Stimulated activated CD4-positive, alpha-beta T cell treated with anti-CD3 and anti-CD28 coated beads, Interleukin-1b, Interleukin-23, amount 100 ng/mL, for 24 hours (primary cell): ENCODE data around the gene ETS1.
"Not testable (repeated sequence)": the region's sequence is repeated elsewhere in the genome, so short reads cannot be mapped to it uniquely, and the experiment has no call there.

ENCODE experiments used
- DNase-seq, 4 experiments: peaks; one replicate each; pipeline ENCODE4 v3.0.0-alpha.2; 2020; ENCODE audit warnings: low read depth in 4 of 4, low spot score in 1 of 4

ETS1 gene

DNA sequence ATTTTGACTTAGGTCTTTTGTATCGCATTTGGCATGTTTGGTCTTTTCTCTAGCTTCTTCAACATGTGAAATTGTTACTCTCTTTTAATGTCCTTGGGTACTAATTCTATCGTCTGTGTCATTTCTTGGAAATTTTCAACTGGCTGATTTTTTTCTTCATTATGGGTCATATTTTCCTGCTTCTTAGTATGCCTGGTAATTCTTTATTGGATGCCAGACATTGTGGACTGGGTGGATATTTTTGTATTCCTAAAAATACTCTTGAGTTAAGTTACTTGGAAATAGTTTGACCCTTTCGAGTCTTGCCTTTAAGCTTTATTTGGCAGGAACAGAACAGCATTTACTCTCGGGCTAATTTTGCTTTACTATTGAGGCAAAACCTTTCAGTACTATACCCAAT lies 140.1 kb downstream of the ETS1 start:
- DNase-seq, result no peak

DNA sequence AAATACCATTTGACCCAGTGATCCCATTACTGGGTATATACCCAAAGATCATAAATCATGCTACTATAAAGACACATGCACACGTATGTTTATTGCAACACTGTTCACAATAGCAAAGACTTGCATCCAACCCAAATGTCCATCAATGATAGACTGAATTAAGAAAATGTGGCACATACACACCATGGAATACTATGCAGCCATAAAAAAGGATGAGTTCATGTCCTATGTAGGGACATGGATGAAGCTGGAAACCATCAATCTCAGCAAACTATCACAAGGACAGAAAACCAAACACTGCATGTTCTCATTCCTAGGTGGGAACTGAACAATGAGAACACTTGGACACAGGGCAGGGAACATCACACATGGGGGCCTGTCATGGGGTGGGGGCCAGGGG lies 141.4 kb downstream of the ETS1 start:
- DNase-seq, result not testable (repeated sequence)

DNA sequence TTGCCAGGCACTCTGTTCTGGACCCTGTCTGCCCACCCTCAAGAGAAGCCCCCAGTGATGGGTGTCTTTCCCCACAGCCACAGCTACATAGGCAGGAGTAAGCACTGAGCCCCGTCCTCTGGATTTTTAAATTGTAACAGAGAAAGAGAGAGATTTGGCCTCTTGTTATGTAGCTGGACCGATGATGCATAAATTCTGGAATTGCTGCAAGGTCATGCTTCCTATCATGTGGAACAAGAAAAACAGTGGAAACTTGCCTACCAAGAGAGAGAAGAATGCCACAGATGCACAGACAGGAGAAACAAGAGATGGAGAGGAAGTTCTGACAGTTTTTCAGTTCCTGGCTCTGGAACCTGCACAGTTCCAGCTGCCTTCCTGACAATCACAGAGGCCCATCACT lies 150.2 kb downstream of the ETS1 start:
- DNase-seq, result no peak

GRCh38 chr11:128434818-128435217 lies 152.5 kb downstream of the ETS1 start:
- no peak for DNase-seq

GRCh38 chr11:128434411-128434810 lies 152.9 kb downstream of the ETS1 start:
- DNase-seq, result no peak

- no peak for DNase-seq
Observed at GRCh38 chr11:128432926-128433325, 154.4 kb downstream of the ETS1 start.

DNA sequence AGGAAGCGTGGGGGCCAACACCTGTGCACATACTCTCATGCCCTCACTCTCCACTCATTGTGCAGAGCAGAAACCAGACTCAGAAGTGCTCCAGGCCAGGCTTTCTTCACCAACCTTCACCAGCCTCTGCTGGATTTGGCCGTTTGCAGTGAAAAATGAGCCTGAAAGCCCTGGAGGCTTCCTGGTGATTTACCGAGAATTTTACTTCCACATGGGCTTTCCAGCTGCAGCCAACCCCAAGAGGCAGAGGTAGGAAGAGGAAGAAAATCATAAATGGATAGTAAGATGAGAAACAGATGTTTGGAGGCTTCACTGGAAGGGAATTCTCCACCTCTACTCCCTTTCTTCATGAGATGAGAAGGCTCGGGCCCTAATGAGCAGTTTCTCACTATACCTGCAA lies 155.4 kb downstream of the ETS1 start:
- no peak for DNase-seq

- DNase-seq, result no peak
Observed at GRCh38 chr11:128428935-128429334, 158.4 kb downstream of the ETS1 start.

- no peak for DNase-seq
Observed at GRCh38 chr11:128424851-128425285, 162.5 kb downstream of the ETS1 start.

DNA sequence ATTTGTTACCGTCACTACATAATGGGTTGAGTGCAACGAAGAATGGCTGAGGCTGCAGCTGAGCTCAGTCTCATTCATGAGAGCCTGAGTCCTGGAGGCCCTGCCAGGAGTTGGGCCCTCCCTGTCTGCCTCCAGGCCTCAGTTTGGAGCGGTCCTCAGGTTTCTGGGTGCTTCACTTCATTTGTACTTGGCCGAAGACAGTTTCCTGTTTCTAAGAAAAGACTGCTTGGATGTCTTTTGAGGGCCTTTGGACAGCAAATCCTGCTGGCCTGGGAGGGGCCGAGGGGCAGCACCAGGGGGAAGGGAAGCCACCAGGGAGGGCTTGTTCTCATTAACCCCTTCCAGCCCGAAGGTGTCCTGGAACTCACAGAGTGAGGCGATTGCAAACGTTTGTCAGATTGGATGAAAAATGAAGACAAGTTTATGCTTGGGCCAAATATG lies 163.1 kb downstream of the ETS1 start:
- no peak for DNase-seq

DNA sequence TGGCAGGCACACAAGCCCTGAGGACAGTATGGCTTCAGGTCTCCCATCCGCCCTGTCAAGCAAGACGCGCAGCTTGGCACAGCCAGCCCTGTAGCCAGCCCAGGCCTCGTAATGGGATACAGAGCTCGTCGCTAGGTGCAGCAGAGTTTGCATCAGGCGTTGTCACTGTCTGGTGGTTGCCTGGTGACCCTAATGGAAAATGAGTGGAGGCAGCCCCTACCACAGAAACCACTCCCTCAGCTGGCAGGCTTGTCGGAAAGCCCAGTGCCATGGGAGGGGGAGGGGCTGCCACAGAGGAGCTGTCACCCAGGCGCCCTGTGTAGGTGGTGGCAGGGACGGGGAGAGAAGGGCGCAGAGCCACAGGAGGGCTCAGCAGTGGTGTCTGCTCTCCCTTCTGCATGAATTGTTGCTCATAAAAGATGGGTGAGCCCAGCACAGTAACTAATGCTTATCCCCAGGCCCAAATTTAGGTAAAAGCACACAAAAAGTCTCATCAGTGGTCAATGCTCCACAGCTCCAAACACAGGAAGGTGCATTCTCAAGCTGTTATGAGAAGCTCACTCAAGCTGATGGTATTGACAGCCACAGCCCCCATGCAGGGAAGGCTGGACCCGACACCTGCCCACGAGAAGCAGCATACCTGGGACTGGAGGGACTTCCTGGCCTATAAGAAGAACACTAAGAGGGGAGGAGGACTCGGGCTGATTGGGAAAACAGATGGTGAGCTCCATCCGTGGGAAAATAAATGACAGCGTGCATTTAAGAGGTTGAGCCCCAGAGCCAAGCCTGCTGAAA lies 164.6 kb downstream of the ETS1 start:
- peak; percentile 74 to 93 (median 81) for DNase-seq

GRCh38 chr11:128421577-128422330 lies 165.6 kb downstream of the ETS1 start:
- DNase-seq, result no peak

GRCh38 chr11:128420951-128421350 lies 166.4 kb downstream of the ETS1 start:
- no peak for DNase-seq

- DNase-seq, result no peak
Observed at GRCh38 chr11:128420265-128420664, 167.1 kb downstream of the ETS1 start.

- DNase-seq, result no peak
Observed at GRCh38 chr11:128419012-128419767, 168.2 kb downstream of the ETS1 start.

DNA sequence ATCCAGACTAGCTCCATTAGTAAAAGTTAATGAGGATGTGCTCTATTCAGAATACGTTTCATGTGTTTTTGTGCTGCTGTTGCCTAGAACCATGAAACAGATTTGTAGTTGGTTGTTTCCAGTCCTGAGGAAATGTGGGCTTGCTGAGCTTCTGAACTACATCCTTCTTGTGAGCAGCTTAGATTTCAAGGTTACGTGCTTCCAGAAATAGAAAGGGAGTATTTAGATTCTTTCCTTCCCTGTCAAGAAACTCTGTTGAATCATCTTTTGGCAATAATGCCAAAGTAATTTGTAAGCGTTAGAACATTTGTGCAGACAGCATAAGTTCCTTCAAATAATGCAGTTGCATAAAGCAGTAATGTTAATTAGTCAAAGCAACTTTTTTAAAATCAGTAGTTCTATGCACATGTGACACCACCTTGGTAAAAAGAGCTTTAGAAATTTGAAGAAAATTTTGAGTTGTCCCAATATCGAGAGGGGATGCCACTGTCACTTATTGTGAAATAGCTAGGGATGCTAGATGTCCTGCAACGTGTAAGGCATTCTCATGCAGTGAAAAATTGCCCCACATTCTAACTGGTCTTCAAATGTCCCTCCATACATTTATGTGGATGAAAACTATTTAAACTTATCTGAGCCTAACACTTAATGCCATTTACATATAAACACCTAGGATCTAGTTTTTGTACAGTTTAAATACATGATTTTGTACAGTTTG lies 169.6 kb downstream of the ETS1 start:
- no peak for DNase-seq

DNA sequence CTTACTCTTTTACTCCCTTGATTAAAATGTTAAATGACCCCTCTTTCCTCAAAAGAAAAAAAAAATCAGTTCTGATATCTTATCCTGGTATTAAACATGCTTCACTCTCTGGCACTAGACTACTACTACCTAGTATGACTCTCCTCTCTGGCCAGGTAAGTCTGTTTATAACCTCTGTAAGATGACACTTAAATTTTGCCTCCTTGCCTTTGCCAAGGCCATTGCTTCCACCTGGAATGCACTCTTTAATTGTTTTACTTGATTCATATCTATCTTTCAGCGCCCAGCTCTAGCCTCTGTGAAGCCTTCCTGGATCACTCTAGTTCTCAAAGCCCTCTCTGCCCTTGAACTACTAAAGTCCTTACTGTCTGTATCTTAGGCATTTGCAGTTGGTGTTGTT lies 170.4 kb downstream of the ETS1 start:
- no peak for DNase-seq

DNA sequence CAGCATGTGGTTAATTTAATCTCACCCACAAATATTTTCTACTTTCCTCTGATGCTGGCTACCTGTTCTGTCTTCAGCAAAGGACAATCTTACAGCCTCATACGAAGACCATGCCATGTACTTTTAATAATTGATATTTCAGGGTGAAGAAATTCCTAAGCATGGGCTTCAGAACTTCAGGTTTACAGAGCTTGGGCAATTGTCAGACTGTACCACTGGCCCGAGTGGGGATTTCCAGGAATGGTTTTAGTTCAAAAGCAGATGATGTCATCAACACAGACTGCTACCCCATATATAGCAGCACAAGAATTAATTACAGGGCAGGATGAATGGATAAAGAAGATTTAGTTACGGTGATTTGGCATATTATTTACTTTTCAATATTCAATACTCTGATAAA lies 171.8 kb downstream of the ETS1 start:
- DNase-seq, result no peak

DNA sequence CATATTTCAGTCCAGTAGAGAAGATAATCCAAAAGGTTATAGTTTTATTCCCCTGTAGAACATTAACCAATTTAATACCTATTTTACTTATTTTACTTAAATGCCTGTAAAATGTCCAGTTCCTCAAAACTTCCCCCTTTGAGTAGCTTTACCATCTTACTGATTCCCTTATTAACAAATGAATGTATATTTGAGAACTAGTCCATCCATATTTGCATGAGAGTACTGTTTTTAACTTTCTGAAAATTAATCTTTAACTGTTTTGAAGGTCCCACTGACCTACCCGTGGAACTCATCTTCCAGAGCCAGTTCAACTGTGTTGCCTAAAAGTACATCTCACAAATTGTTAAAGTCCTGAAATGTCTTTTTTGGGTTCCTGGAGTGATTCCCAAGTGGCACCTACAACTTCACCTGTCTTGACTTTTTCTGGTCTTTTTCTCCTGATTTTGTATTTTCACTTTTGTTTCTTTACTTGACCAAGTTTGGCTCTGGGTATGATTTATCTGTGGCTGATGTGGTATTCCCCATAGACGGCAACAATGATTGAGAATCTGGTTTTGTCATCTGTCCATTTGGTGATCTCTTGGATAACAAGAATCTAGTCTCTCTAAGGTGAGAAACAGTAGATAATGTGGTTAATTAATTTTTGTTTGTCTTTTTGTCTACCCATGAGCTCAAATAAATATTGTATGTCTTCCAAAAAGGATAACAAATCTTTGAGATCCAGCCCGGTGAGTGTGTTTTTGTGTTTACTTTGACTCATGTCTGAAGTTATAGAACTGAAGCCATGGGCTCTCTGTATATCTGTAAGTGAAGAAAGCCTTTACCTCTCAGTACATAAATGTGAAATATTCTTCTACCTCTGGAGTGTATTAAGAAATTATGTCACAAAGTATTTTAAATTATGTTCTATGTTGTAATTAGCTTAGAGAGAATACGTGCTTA lies 174.2 kb downstream of the ETS1 start:
- no peak for DNase-seq

- no peak for DNase-seq
Observed at GRCh38 chr11:128411812-128412211, 175.5 kb downstream of the ETS1 start.
